Tongue (tissue), 2 donors: ENCODE data around the gene PDZRN4. TPM values are rescaled to one million over a fixed set of nuclear protein-coding genes. Genes with fewer than 3 reads are reported as not detected.
"Not testable (repeated sequence)": the region's sequence is repeated elsewhere in the genome, so short reads cannot be mapped to it uniquely, and the experiment has no call there.

ENCODE experiments used
- DNase-seq: peaks from one replicate; pipeline ENCODE4 v3.0.0-alpha.2; 2015
- total RNA-seq: library from RNA; depleted of rRNA; stranded (reverse); fragments of >200 nt; gene quantifications from one replicate; pipeline ENCODE4 v1.2.3, GENCODE V29; 2014

PDZRN4 gene
- total RNA-seq, 1 donor from 2014 or later = 2.7 TPM

GRCh38 chr12:41217727-41218126 is 29.6 kb downstream of the PDZRN4 start:
- DNase-seq = no peak

- DNase-seq = no peak
Observed at GRCh38 chr12:41220931-41221330, 32.8 kb downstream of the PDZRN4 start.

- no peak for DNase-seq
Observed at GRCh38 chr12:41221491-41221890, 33.4 kb downstream of the PDZRN4 start.

GRCh38 chr12:41223600-41223999 is 35.5 kb downstream of the PDZRN4 start:
- DNase-seq = no peak

- DNase-seq = no peak
Observed at GRCh38 chr12:41224066-41224465, 35.9 kb downstream of the PDZRN4 start.

- DNase-seq = no peak
Observed at GRCh38 chr12:41225179-41225578, 37.1 kb downstream of the PDZRN4 start.

- no peak for DNase-seq
Observed at GRCh38 chr12:41228066-41228820, 40.1 kb downstream of the PDZRN4 start.

- DNase-seq = no peak
Observed at GRCh38 chr12:41230756-41231155, 42.6 kb downstream of the PDZRN4 start.

- DNase-seq = no peak
Observed at GRCh38 chr12:41234692-41235091, 46.6 kb downstream of the PDZRN4 start.

GRCh38 chr12:41242603-41243002 is 54.5 kb downstream of the PDZRN4 start:
- DNase-seq = peak; percentile 37

- DNase-seq = peak; percentile 21
Observed at GRCh38 chr12:41248391-41248790, 60.3 kb downstream of the PDZRN4 start.

GRCh38 chr12:41250748-41251147 is 62.6 kb downstream of the PDZRN4 start:
- DNase-seq = peak; percentile 27

- no peak for DNase-seq
Observed at GRCh38 chr12:41254004-41254914, 66.1 kb downstream of the PDZRN4 start.

GRCh38 chr12:41263196-41263595 is 75.1 kb downstream of the PDZRN4 start:
- DNase-seq = not testable (repeated sequence)

- peak; percentile 16 for DNase-seq
Observed at GRCh38 chr12:41264281-41264680, 76.2 kb downstream of the PDZRN4 start.

- DNase-seq = no peak
Observed at GRCh38 chr12:41269056-41269455, 80.9 kb downstream of the PDZRN4 start.

- no peak for DNase-seq
Observed at GRCh38 chr12:41271489-41271888, 83.4 kb downstream of the PDZRN4 start.

- no peak for DNase-seq
Observed at GRCh38 chr12:41274643-41275042, 86.5 kb downstream of the PDZRN4 start.

GRCh38 chr12:41277100-41277945 is 89.2 kb downstream of the PDZRN4 start:
- DNase-seq = peak; percentile 72

- DNase-seq = no peak
Observed at GRCh38 chr12:41277946-41278267, 89.8 kb downstream of the PDZRN4 start.

- not testable (repeated sequence) for DNase-seq
Observed at GRCh38 chr12:41280341-41281095, 92.4 kb downstream of the PDZRN4 start.

GRCh38 chr12:41285470-41285869 is 97.3 kb downstream of the PDZRN4 start:
- DNase-seq = not testable (repeated sequence)
